ENCODE results near the gene ATAD1.
"Not testable (repeated sequence)": the region's sequence is repeated elsewhere in the genome, so short reads cannot be mapped to it uniquely, and the experiment has no call there.

ATAD1 gene

GRCh38 chr10:87744606-87745005 lies 73.4 kb downstream of the ATAD1 start:
- Histone ChIP-seq H3K27me3 (ENCODE audit: control insufficient read depth, low read length) (peaks cover 5% of the 10 kb centered on the region), H3K27ac (ENCODE audit: low read depth, low read length) (no peak overlapping the region), H3K4me2 (ENCODE audit: low read length) (no peak overlapping the region), H3K9me2 (replicated peaks; ENCODE audit: control insufficient read depth, low read length) (no peaks in the 10 kb centered on the region), H3K9me3 (ENCODE audit: control insufficient read depth, insufficient read depth, low read length) (no peaks in the 10 kb centered on the region), H3F3A (ENCODE audit: control insufficient read depth, insufficient read depth) (no peaks in the 10 kb centered on the region), H3K36me3 (ENCODE audit: control insufficient read depth, low read length) (no peaks in the 10 kb centered on the region), H3K4me1 (ENCODE audit: control insufficient read depth, low read length) (no peaks in the 10 kb centered on the region), H3K4me3 (ENCODE audit: low read length) (no peak overlapping the region), H4K20me1 (ENCODE audit: control insufficient read depth, insufficient read depth, low read depth, low read length) (no peaks in the 10 kb centered on the region), H3K79me2 (ENCODE audit: control insufficient read depth, low read length) (no peaks in the 10 kb centered on the region)
- TF ChIP-seq CTCF (IDR thresholded peaks at IDR 0.05; ENCODE audit: low read depth, low read length, poor library complexity, severe bottlenecking) (no peak), EZH2phosphoT487 (IDR thresholded peaks at IDR 0.05; ENCODE audit: borderline replicate concordance, low read length) (no peak)

- not testable (repeated sequence) for H3K27ac ChIP-seq (ENCODE audit: low read depth, low read length); H3K9me2 ChIP-seq (replicated peaks; ENCODE audit: control insufficient read depth, low read length); H3F3A ChIP-seq (ENCODE audit: control insufficient read depth, insufficient read depth); H4K20me1 ChIP-seq (ENCODE audit: control insufficient read depth, insufficient read depth, low read depth, low read length); H3K36me3 ChIP-seq (ENCODE audit: control insufficient read depth, low read length); H3K27me3 ChIP-seq (ENCODE audit: control insufficient read depth, low read length); H3K4me1 ChIP-seq (ENCODE audit: control insufficient read depth, low read length); H3K79me2 ChIP-seq (ENCODE audit: control insufficient read depth, low read length); H3K4me3 ChIP-seq (ENCODE audit: low read length); H3K9me3 ChIP-seq (ENCODE audit: control insufficient read depth, insufficient read depth, low read length); H3K4me2 ChIP-seq (ENCODE audit: low read length)
Measured at GRCh38 chr10:87742992-87743610, 74.9 kb downstream of the ATAD1 start.

DNA sequence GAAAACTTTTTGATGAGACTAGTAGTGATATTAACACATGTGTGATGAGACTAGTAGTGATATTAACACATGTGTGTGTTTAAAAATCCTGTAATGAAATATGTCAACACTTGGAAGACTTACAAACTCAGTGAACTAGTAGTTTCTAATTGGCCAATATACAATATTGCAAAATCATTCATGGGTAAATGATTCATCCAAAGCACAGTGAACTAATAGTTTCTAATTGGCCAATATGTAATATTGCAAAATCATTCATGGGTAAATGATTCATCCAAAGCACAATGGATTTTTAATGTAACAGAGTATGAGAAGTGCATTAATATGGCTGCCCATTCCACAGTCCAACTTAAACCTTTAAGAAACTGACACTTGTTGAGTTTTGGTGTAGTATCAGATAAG lies 77.8 kb downstream of the ATAD1 start:
- no peaks in the 10 kb centered on the region for H3K9me3 ChIP-seq (ENCODE audit: control insufficient read depth, insufficient read depth, low read length)
- H3K4me3 ChIP-seq (ENCODE audit: low read length) = no peak overlapping the region
- no peaks in the 10 kb centered on the region for H3K79me2 ChIP-seq (ENCODE audit: control insufficient read depth, low read length)
- H3K4me2 ChIP-seq (ENCODE audit: low read length) = no peak overlapping the region
- H3K4me1 ChIP-seq (ENCODE audit: control insufficient read depth, low read length) = no peaks in the 10 kb centered on the region
- no peaks in the 10 kb centered on the region for H3F3A ChIP-seq (ENCODE audit: control insufficient read depth, insufficient read depth)
- H3K27ac ChIP-seq (ENCODE audit: low read depth, low read length) = no peak overlapping the region
- H3K9me2 ChIP-seq (replicated peaks; ENCODE audit: control insufficient read depth, low read length) = no peaks in the 10 kb centered on the region
- no peaks in the 10 kb centered on the region for H4K20me1 ChIP-seq (ENCODE audit: control insufficient read depth, insufficient read depth, low read depth, low read length)
- TF ChIP-seq EZH2phosphoT487 (IDR thresholded peaks at IDR 0.05; ENCODE audit: borderline replicate concordance, low read length) = no peak
- TF ChIP-seq CTCF (IDR thresholded peaks at IDR 0.05; ENCODE audit: low read depth, low read length, poor library complexity, severe bottlenecking) = no peak
- H3K27me3 ChIP-seq (ENCODE audit: control insufficient read depth, low read length) = peaks cover 5% of the 10 kb centered on the region
- no peaks in the 10 kb centered on the region for H3K36me3 ChIP-seq (ENCODE audit: control insufficient read depth, low read length)

- TF ChIP-seq CTCF (IDR thresholded peaks at IDR 0.05; ENCODE audit: low read depth, low read length, poor library complexity, severe bottlenecking) (no peak), EZH2phosphoT487 (IDR thresholded peaks at IDR 0.05; ENCODE audit: borderline replicate concordance, low read length) (no peak)
- Histone ChIP-seq H3K27ac (ENCODE audit: low read depth, low read length) (no peak overlapping the region), H3F3A (ENCODE audit: control insufficient read depth, insufficient read depth) (no peaks in the 10 kb centered on the region), H3K36me3 (ENCODE audit: control insufficient read depth, low read length) (no peaks in the 10 kb centered on the region), H3K9me2 (replicated peaks; ENCODE audit: control insufficient read depth, low read length) (no peaks in the 10 kb centered on the region), H3K4me2 (ENCODE audit: low read length) (no peak overlapping the region), H3K9me3 (ENCODE audit: control insufficient read depth, insufficient read depth, low read length) (no peaks in the 10 kb centered on the region), H3K27me3 (ENCODE audit: control insufficient read depth, low read length) (peaks cover under 1% of the 10 kb centered on the region; the same call in 1 of the 2 replicates), H4K20me1 (ENCODE audit: control insufficient read depth, insufficient read depth, low read depth, low read length) (no peaks in the 10 kb centered on the region), H3K79me2 (ENCODE audit: control insufficient read depth, low read length) (no peaks in the 10 kb centered on the region), H3K4me3 (ENCODE audit: low read length) (no peak overlapping the region), H3K4me1 (ENCODE audit: control insufficient read depth, low read length) (no peaks in the 10 kb centered on the region)
Measured at GRCh38 chr10:87739703-87740102, 78.3 kb downstream of the ATAD1 start.

GRCh38 chr10:87738253-87738652 lies 79.8 kb downstream of the ATAD1 start:
- H3K27me3 ChIP-seq (ENCODE audit: control insufficient read depth, low read length); H3K9me2 ChIP-seq (replicated peaks; ENCODE audit: control insufficient read depth, low read length); H3K9me3 ChIP-seq (ENCODE audit: control insufficient read depth, insufficient read depth, low read length); H3K27ac ChIP-seq (ENCODE audit: low read depth, low read length); H3K4me1 ChIP-seq (ENCODE audit: control insufficient read depth, low read length); H3K4me2 ChIP-seq (ENCODE audit: low read length); H4K20me1 ChIP-seq (ENCODE audit: control insufficient read depth, insufficient read depth, low read depth, low read length); H3K79me2 ChIP-seq (ENCODE audit: control insufficient read depth, low read length); H3K4me3 ChIP-seq (ENCODE audit: low read length); H3F3A ChIP-seq (ENCODE audit: control insufficient read depth, insufficient read depth); H3K36me3 ChIP-seq (ENCODE audit: control insufficient read depth, low read length): not testable (repeated sequence)
